ENCODE data around the gene H2BK1.

DNA sequence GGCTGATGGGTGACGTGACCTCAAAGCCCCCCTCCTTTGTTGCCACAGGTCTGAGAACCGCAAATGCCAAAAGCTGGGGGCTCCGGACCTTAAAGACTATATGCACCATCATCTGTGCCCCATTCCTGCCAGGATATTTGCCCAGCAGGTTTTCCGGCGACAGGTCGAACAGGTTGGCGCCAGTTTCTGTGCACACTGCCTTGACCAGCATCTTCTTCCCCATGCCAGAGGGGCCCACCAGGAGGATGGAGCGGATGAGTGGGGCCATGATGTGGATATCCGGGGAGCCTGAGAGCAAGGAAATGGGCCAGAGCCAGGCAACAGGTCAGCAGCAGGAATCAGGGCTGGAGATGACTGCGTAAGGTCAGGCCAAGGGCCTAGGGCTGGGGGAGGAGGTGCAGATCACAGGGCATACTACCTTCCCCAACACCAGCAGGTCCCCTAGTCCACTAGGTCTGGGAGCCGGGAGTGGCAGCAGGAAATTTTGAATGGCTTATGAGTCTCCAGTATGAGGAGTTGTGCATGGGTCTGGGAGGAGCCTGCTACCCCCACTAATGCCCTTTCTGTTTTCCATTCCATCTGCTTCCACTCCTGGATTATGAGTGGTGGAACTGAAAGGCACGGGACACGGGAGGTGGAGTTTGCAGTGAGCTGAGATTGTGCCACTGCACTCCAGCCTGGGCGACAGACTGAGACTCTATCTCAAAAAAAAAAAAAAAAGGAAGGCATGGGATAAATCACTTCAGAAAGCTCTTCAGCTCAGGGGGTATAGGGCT, 16.9 kb downstream of the H2BK1 start:
- TF ChIP-seq, protein P1, sequence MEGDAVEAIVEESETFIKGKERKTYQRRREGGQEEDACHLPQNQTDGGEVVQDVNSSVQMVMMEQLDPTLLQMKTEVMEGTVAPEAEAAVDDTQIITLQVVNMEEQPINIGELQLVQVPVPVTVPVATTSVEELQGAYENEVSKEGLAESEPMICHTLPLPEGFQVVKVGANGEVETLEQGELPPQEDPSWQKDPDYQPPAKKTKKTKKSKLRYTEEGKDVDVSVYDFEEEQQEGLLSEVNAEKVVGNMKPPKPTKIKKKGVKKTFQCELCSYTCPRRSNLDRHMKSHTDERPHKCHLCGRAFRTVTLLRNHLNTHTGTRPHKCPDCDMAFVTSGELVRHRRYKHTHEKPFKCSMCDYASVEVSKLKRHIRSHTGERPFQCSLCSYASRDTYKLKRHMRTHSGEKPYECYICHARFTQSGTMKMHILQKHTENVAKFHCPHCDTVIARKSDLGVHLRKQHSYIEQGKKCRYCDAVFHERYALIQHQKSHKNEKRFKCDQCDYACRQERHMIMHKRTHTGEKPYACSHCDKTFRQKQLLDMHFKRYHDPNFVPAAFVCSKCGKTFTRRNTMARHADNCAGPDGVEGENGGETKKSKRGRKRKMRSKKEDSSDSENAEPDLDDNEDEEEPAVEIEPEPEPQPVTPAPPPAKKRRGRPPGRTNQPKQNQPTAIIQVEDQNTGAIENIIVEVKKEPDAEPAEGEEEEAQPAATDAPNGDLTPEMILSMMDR (IDR thresholded peaks at IDR 0.05 in 2 of 3, conservative IDR thresholded peaks at IDR 0.05 in 1 of 3; ENCODE audit: borderline replicate concordance in 1 of 3, insufficient read depth in 1 of 3, low read depth in 2 of 3, low read length in 2 of 3), result no peak
- TF ChIP-seq ZFX (IDR thresholded peaks at IDR 0.05) (no peak), EZH2 (IDR thresholded peaks at IDR 0.05) (no peak), ZNF274 (IDR thresholded peaks at IDR 0.05; ENCODE audit: low read depth, low read length) (no peak), EGR1 (IDR thresholded peaks at IDR 0.05; ENCODE audit: low read depth) (no peak), SRF (IDR thresholded peaks at IDR 0.05; ENCODE audit: low read depth) (no peak), TCF7L2 (IDR thresholded peaks at IDR 0.05; ENCODE audit: borderline replicate concordance, extremely low read depth, insufficient read depth, insufficient read length) (no peak), POLR2A (IDR thresholded peaks at IDR 0.05; ENCODE audit: borderline replicate concordance, extremely low read depth, insufficient read depth, insufficient read length) (no peak)
- TF ChIP-seq, protein P2, sequence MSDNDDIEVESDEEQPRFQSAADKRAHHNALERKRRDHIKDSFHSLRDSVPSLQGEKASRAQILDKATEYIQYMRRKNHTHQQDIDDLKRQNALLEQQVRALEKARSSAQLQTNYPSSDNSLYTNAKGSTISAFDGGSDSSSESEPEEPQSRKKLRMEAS (IDR thresholded peaks at IDR 0.05), result no peak

Data from HCT116 (cell line).